Testis (tissue), 5 donors: ENCODE measurements around the gene TTLL11. TPM values are rescaled to one million over a fixed set of nuclear protein-coding genes. Genes with fewer than 3 reads are reported as not detected.

Experiments used
- DNase-seq: peaks from one replicate; pipeline ENCODE4 v3.0.0-alpha.2; 2019
- H3K27ac ChIP-seq, 2 donors: fragments of 200-600 bp; sonication (generic); one replicate each; pipeline ENCODE4 v1.5.1; 2019
- H3K27me3 ChIP-seq: fragments of 200-600 bp; sonication (generic); one replicate; pipeline ENCODE4 v1.5.1; 2019
- H3K36me3 ChIP-seq: fragments of 200-600 bp; sonication (generic); one replicate; pipeline ENCODE4 v1.5.1; 2017; ENCODE audit warnings: low read depth; ENCODE audit errors: missing control alignments
- H3K4me1 ChIP-seq: fragments of 200-600 bp; sonication (generic); one replicate; pipeline ENCODE4 v1.5.1; 2019
- H3K4me3 ChIP-seq, 2 donors: fragments of 200-600 bp; sonication (generic); one replicate each; pipeline ENCODE4 v1.5.1; 2017 to 2019
- H3K9me3 ChIP-seq: fragments of 200-600 bp; sonication (generic); one replicate; pipeline ENCODE4 v1.5.1; 2017
- POLR2A ChIP-seq: fragments of 450-650 bp; IDR thresholded peaks from one replicate; pipeline ENCODE4 v1.6.1; 2017; ENCODE audit warnings: antibody characterized with exemption, mild to moderate bottlenecking, moderate library complexity
- WGBS, 2 donors: methylation state at CpG; one replicate each; pipeline ENCODE4 v1.1.5; 2018; 5-methylcytosine and 5-hydroxymethylcytosine counted together
- intact Hi-C: fragments of 100-400 bp; cut with DNase I; formaldehyde crosslinking; loops from one replicate; pipeline ENCODE4 v1.15.1; 2023; ENCODE audit warnings: low total_unique reads
- long read RNA-seq, 2 donors: transcript quantifications; one replicate each; lab custom pipeline, GENCODE V29; 2026
- polyA plus RNA-seq: library from polyadenylated mRNA; stranded (reverse); fragments of 350-450 nt; fragmentation: Illumina TruSeq; extraction: RNeasy Lipid Tissue Mini Kit (QIAGEN cat#74804); gene quantifications from one replicate; pipeline ENCODE4 v1.2.3, GENCODE V29; 2014; ENCODE audit warnings: low read depth, low replicate concordance; ENCODE audit not compliant: insufficient read depth
- total RNA-seq, 2 donors: library from RNA; depleted of rRNA; stranded (reverse); fragments of >200 nt; gene quantifications; one replicate each; pipeline ENCODE4 v1.2.3, GENCODE V29; 2016
- TF ChIP-seq, protein P1 (sequence below), 3 experiments: fragments of 450-650 bp in 2 of 3; fragments of 200-600 bp in 1 of 3; sonication (generic) in 1 of 3; IDR thresholded peaks; one replicate each; pipeline ENCODE4 v1.5.1; 2016 to 2019; ENCODE audit warnings: antibody characterized with exemption in 3 of 3, mild to moderate bottlenecking in 2 of 3, moderate library complexity in 1 of 3

Gene TTLL11, protein sequence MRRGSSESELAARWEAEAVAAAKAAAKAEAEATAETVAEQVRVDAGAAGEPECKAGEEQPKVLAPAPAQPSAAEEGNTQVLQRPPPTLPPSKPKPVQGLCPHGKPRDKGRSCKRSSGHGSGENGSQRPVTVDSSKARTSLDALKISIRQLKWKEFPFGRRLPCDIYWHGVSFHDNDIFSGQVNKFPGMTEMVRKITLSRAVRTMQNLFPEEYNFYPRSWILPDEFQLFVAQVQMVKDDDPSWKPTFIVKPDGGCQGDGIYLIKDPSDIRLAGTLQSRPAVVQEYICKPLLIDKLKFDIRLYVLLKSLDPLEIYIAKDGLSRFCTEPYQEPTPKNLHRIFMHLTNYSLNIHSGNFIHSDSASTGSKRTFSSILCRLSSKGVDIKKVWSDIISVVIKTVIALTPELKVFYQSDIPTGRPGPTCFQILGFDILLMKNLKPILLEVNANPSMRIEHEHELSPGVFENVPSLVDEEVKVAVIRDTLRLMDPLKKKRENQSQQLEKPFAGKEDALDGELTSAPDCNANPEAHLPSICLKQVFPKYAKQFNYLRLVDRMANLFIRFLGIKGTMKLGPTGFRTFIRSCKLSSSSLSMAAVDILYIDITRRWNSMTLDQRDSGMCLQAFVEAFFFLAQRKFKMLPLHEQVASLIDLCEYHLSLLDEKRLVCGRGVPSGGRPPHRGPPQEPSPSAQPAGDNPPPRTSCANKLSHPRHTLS
- total RNA-seq = 10 to 100 TPM; 17.8 to 19.8 TPM
- 36.5 TPM for polyA plus RNA-seq
- long read RNA-seq, donor 1, partial matches to known transcripts = 0 of 1 reads
- long read RNA-seq, donor 1, other reads (novel, unspliced or antisense) = 0 of 1 reads
- long read RNA-seq, donor 2, partial matches to known transcripts = 0 of 4 reads
- long read RNA-seq, donor 2, other reads (novel, unspliced or antisense) = 0 of 4 reads

DNA sequence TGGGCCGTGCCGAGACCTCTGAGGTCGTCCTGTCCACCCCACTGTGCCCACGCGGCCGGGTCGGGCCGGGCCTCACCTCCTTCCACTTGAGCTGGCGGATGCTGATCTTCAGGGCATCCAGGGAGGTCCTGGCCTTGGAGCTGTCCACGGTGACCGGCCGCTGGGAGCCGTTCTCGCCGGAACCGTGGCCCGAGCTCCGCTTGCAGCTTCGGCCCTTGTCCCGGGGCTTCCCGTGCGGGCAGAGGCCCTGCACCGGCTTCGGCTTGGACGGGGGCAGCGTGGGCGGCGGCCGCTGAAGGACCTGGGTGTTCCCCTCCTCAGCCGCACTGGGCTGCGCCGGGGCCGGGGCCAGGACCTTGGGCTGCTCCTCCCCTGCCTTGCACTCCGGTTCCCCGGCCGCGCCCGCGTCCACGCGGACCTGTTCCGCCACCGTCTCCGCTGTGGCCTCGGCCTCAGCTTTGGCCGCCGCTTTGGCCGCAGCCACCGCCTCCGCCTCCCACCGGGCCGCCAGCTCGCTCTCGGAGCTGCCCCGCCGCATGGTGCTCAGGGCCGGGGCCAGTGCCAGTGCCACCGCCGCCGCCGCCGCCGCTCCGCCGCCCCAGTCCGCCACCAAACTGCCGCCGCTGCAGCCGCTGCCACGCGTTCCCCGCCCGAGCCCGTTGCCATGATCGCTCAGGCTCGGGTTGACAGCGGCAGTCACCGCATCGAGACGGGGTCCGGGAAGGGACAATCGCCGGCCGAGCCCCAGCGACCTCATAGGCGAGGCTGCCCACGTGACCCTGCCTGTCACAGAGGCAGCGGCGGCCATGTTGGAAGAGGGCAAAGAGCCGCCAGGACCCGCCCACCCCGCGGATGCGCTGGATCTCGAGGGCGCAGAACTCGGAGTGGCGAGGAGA is at the start of gene TTLL11:
TTLL11 (minus strand) TSS at position 698 of the 896 bp plus-strand sequence; CDS start at position 538, 160 bp downstream.
- Histone ChIP-seq H3K27ac (peak within 1 kb of the TSS; percentile 24 to 73), H3K4me1 (peaks cover 19% of the 10 kb centered on the region), H3K4me3 (peak within 1 kb of the TSS; percentile 87 to 90), H3K9me3 (no peaks in the 10 kb centered on the region), H3K36me3 (no peaks in the 10 kb centered on the region), H3K27me3 (no peaks in the 10 kb centered on the region)
- intact Hi-C loops = no loop called here
- peak; percentile 98 for DNase-seq
- WGBS, 2 donors = 0% methylated on average over 16 to 33 of the region's 98 CpGs
- TF ChIP-seq, protein P1, sequence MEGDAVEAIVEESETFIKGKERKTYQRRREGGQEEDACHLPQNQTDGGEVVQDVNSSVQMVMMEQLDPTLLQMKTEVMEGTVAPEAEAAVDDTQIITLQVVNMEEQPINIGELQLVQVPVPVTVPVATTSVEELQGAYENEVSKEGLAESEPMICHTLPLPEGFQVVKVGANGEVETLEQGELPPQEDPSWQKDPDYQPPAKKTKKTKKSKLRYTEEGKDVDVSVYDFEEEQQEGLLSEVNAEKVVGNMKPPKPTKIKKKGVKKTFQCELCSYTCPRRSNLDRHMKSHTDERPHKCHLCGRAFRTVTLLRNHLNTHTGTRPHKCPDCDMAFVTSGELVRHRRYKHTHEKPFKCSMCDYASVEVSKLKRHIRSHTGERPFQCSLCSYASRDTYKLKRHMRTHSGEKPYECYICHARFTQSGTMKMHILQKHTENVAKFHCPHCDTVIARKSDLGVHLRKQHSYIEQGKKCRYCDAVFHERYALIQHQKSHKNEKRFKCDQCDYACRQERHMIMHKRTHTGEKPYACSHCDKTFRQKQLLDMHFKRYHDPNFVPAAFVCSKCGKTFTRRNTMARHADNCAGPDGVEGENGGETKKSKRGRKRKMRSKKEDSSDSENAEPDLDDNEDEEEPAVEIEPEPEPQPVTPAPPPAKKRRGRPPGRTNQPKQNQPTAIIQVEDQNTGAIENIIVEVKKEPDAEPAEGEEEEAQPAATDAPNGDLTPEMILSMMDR (IDR thresholded peaks at IDR 0.05) = no peak
- TF ChIP-seq POLR2A = no peak

DNA sequence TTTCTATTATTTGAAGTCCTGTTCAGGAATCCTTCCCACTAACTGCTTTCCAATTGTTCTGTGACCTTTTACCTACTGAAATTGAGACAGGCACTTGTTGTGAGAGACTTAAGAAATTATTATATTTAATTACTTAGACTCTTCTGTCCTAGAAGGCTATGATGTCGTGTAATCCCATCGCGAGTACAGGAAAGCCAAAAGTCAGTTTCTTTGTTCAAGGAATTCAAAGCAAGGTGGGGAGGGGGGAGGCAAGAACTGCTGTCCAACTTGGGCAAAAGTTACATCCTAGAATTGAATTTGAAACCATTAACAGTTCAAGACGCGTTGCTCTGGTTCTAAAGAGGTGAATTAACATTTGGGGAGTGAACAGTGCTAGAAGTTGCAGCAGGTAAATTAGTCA is 48.6 kb upstream of the TTLL11 start:
- WGBS, 2 donors = 82 to 89% methylated on average over 5 of the region's 5 CpGs
- DNase-seq = no peak
- peaks cover 2% of the 10 kb centered on the region for H3K4me1 ChIP-seq
- no peak overlapping the region for H3K27ac ChIP-seq
- intact Hi-C loops = no loop called here
- H3K4me3 ChIP-seq = no peak overlapping the region
- no peaks in the 10 kb centered on the region for H3K36me3 ChIP-seq
- TF ChIP-seq, protein P1 (IDR thresholded peaks at IDR 0.05) = no peak
- TF ChIP-seq POLR2A = no peak
- H3K27me3 ChIP-seq = no peaks in the 10 kb centered on the region
- H3K9me3 ChIP-seq = no peaks in the 10 kb centered on the region

DNA sequence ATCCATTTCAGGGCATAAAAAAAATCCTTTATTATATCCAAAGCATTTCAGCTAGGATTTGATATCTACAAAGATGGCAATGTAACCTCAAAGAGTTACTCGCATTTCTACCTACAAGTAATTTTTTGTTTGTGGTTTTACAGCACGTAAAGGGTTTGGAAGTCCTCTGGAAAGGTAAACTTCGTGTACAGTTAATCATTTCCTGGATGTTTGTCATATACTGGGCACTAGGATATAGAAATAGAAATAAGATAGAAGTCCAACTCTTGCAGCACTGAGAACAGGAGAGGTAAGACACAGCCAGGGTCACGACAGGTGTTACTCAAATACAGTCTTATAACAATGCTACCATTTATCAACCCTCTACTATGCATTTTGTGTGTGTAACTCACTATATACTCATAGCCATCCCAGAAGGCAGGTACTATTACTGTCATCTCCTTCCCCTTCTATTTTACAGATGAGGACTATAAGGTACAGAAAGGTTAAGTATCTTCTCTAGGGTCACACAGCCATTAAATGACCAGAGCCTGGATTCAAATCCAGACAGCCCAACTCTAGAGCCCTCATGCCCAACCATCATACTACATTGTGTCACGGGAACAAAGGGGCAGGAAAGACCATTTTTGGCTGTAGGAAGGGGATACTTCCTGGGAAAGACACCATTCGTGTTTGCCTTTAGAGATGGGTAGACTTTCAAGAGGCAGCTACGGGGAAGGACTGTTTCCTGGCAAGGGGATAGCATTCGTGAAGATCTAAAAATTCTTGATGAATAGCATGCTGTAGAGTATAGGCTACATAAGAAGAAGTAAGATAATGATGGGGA is 47.5 kb upstream of the TTLL11 start:
- H3K9me3 ChIP-seq = no peaks in the 10 kb centered on the region
- no peak overlapping the region for H3K4me3 ChIP-seq
- no peak for DNase-seq
- no peaks in the 10 kb centered on the region for H3K36me3 ChIP-seq
- WGBS, 2 donors = 88 to 89% methylated on average over 8 of the region's 8 CpGs
- intact Hi-C loops = no loop called here
- no peak overlapping the region for H3K27ac ChIP-seq
- no peak for TF ChIP-seq POLR2A
- TF ChIP-seq, protein P1 (IDR thresholded peaks at IDR 0.05) = no peak
- peaks cover 2% of the 10 kb centered on the region for H3K4me1 ChIP-seq
- no peaks in the 10 kb centered on the region for H3K27me3 ChIP-seq
